A673 (cell line): ENCODE measurements around the gene MAPKAP1.

Experiments used
- EZH2 ChIP-seq: fragments of 200-600 bp; sonication (generic); IDR thresholded peaks from 2 replicates; pipeline ENCODE4 v1.6.1; 2017; ENCODE audit warnings: borderline replicate concordance, low read depth, mild to moderate bottlenecking, mixed read lengths, antibody characterized with exemption, low read length; ENCODE audit not compliant: poor library complexity, severe bottlenecking
- TF ChIP-seq, protein P1 (sequence below): fragments of 300-800, 200-600 bp; sonication (generic); conservative IDR thresholded peaks from 2 replicates; pipeline ENCODE4 v1.5.1; 2017; ENCODE audit warnings: low read depth, mild to moderate bottlenecking, antibody characterized with exemption, low read length, moderate library complexity, mixed read lengths

DNA sequence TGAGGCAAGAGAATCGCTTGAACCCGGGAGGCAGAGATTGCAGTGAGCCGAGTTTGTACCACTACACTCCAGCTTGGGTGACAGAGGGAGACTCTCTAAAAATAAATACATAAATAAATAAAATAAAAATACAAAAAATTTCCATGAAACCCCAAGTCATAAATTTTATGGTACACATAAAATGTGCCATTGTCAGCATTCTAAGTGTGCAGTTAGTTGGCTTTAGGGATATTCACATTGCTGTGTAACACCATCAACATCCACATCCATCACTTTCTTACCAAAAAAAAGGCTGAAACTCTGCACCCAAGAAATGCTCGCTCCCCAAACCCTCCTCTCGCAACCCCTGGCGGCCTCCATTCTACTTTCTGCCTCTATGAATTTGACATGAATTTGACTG, 310.2 kb downstream of the MAPKAP1 start:
- TF ChIP-seq, protein P1, sequence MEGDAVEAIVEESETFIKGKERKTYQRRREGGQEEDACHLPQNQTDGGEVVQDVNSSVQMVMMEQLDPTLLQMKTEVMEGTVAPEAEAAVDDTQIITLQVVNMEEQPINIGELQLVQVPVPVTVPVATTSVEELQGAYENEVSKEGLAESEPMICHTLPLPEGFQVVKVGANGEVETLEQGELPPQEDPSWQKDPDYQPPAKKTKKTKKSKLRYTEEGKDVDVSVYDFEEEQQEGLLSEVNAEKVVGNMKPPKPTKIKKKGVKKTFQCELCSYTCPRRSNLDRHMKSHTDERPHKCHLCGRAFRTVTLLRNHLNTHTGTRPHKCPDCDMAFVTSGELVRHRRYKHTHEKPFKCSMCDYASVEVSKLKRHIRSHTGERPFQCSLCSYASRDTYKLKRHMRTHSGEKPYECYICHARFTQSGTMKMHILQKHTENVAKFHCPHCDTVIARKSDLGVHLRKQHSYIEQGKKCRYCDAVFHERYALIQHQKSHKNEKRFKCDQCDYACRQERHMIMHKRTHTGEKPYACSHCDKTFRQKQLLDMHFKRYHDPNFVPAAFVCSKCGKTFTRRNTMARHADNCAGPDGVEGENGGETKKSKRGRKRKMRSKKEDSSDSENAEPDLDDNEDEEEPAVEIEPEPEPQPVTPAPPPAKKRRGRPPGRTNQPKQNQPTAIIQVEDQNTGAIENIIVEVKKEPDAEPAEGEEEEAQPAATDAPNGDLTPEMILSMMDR: no peak
- TF ChIP-seq EZH2: no peak
